ENCODE results near the gene TH.
A peak's percentile ranks its signal among the peaks of the same experiment; 100 is the strongest.

TH gene

DNA sequence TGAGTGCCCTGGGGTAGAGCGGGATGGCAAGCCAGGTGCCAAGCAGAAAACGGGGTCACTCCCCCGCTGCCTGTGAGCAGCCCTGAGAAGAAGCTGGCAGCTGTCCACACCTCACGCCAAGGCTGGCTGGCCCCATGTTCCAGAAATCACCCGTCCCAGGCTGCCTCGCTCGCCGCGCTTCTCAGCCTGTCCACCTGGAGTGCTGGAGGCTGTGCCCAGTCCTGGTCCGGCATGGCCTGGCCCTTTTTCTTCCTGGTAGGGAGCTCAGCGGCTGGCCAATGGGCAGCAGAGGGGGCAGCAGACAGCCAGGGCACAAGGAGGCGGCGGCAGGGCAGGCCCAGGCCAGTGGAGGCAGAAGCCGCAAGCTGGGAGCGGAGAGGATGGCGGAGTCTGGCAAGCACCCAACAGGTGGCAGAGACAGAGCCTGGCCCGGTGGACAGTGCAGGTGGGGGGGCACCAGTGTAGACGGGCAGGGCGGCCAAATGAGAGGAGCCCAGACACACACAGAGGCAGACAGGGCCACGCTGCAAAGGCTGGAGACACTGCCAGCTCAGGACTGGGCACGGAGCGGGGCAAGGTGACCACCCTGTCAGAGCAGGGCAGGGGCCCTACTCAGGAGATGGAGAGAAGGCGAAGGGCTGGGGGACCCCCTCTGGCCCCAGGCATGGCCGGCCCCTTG is 37.2 kb upstream of the TH start:
- DNase-seq (ENCODE audit: low read depth) = no peak

DNA sequence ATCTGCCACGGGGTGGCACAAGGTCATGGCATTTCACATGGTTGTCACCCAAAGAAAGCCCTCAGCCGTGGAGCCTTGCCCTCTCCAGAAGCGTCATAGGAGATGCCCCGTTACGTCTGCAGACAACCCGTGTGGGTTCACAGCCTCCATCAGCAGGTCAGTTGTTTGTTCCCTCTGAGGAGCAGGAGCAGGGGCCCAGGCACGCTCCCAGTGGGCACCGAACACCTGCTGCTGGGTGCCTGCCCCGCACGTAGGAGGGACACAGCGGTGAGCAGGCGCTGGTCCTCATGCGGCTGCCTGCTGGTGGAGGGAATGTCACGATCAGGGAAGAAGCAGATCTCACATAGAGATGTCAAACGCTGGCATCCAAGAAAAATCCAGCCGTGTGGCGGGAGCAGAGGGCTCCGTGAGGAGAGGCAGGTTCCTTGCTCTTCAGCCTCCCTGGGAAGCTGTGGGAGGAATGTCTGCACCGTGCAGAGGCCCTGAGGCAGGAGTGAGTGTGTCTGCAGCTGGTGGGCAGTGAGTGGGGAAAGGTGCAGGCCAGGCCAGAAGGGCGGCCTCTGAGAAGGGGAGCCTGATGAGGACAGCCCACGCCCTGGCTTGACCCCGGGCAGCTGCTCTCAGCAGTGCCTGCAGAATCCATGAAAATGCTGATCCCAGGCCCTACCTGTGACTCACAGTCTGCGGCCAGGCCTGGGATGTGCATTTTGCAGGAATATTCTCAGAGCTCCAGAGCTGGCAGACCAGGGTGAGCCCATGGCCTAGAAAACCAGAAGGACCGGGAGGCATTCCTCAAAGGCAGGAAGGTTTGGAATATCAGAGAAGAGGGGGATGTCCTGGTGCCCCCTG is 36.4 kb upstream of the TH start:
- no peak for DNase-seq (ENCODE audit: low read depth)

DNA sequence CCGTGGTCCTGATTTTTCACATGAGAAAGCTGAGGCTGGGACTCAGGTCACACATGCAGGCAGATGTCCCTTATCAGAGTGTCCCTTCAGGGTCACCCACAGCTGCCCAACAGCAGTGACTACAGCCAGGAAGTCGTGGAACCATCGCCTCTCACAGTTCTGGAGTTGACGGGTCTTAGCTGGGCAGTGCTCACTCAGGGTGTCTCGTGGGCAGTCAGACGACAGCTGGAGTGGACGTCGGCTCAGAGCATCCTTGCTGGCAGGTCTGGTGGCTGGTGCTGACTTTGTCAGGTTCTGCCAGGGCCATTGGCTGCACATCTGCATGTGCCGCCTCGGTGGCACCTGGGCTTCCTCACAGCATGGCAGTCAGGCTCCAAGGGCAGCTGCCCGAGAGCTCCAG is 35.6 kb upstream of the TH start:
- DNase-seq (ENCODE audit: low read depth) = no peak

DNA sequence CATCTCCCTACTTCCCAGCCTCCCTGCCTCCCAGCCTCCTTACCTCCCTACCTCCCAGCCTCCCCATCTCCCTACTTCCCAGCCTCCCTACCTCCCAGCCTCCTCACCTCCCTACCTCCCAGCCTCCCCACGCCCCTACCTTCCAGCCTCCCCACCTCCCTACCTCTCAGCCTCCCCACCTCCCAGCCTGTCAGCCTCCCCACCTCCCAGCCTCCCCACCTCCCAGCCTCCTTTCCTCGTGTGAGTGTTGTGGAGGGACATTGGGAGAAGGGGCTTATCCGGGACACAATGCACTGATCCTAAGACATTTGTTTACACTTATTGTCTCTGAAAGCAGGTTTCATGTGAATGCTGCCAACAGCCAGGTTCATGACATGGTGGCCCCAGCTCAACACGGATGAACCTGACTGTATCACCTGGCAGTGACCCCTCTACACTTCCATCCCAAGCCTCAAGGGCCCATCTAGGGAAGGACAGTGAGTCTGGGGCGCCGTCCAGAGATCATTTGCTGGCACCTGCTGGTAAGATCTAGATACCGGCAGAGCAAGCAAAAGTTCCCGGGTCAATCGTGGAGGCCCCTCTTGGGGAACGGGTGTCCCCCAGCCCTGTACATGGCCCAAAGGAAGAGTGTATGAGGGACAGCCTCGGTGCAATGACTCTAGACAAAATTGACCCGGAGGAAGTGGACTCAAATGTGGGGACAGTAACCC is 34.5 kb upstream of the TH start:
- no peak for DNase-seq (ENCODE audit: low read depth)

DNA sequence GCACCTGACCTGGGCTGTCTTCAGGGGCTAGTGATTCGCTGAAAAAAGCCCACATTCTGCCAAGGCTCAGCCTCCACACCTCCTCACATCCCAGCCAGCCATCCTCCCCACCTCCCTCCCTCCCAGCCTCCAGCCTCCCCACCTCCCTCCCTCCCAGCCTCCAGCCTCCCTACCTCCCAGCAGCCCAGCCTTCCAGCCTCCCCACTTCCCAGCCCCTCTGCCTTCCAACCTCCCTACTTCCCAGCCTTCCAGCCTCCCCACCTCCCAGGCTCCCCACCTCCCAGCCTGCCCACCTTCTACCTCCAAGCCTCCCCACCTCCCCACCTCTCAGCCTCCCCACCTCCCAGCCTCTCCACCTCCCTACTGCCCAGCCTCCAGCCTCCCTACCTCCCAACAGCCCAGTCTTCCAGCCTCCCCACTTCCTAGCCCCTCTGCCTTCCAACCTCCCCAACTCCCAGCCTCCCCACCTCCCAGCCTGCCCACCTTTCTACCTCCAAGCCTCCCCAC is 33.7 kb upstream of the TH start:
- DNase-seq (ENCODE audit: low read depth) = no peak

DNA sequence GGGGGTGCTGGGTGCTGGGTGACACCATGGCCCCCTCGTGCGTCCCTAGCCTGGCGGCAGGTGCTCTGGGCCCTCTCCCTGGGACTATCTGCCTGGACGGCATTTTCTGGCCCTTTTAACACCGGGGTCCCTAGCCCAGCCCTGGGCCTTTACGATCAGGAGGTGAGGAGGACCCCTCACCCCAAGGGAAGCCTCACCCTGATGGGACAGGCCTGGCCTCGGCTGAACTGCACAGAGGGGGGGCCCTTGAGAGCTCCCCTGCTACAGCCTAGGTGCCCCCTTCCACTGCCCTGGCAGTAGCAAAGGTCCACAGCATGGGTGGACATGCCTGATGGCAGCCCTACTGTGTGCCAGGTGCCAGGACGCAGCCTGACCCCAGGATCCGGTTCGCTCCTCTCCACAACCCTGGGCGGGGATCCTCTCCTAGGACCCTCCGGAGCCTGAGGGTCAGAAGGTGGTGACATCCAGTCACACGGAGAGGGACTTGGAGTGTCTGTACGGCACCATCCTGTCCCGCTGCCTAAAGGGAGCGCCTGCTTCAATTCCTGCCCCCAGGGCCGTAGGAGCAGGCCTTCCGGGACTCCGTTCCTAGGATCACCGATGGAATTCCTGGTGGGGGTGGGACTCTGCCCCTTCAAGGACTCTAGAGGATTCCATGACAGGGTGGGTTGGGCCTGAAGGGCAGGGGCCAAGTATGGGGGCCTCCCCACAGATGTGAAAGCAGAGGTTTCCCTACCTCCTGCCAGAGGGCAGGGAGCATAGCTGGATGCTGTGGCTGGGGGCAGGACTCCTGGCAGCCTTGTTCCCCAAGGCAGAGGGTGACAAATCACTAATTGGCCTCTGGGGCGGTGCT is 33.0 kb upstream of the TH start:
- DNase-seq (ENCODE audit: low read depth) = no peak

DNA sequence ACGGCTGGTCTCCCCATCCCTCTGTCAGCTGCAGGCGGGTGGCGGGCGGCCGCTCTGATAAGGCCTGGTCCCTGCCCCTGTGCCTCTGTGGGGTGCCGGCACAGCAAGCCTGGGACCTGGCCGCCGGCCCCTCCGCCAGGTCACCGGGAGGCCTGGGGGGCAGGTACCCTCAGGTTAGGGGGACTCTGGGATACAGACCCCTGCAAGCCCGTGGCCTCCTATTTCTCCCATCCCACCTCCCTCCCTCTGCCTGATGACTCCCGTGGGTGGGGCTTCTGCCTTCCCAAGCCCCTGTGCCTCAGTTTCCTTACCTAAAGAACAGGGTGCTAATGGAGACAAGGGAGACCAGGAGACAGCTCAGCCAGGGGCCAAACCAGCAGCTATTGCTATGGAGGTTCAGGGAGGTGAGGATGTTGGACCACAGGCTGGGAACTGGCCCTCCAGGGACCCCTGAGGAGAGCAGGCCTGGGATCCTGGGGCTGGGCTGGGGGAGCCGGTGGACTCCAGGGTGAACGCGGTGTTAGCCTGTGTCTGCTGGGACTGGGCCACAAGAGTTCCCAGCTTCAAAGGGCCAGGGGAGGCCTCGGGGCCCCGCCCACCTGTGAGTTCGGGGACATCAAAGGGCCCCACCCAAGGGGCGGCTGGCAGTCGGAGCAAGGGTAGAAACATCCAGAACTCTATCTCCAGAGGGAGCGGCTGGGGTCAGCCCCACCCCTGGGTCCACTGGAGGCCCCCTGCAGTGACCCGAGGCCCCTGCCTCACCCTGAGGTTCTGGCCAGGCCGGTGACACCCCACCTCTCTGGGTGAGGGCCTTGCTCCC is 32.0 kb upstream of the TH start:
- DNase-seq (ENCODE audit: low read depth) = no peak

DNA sequence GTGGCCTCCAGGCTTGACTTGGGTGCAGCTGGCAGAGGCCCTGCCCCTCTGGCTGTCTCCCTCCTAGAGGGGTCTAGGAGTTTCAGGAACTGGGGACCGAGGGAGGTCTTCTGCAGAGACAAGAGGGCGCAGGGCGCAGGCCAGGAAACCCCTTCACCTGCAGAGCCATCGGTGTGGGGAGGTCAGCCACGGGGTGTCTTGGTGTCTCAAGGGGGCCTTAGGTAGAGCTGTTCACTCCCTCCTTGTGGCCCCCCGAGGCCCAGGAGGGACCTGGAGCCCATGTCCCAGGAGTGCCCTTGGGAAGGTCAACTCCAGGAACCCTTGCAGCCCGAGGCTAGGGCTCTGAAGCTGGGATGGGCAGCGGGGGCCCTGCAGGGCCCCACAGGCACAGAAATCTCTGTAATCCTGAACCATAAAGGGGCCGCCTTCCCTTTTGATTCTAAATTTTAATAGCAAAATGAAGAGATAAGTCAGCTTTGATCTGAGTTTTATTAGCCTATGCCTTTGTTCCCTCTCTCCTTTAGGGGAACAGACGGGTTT is 31.4 kb upstream of the TH start:
- no peak for DNase-seq (ENCODE audit: low read depth)

DNA sequence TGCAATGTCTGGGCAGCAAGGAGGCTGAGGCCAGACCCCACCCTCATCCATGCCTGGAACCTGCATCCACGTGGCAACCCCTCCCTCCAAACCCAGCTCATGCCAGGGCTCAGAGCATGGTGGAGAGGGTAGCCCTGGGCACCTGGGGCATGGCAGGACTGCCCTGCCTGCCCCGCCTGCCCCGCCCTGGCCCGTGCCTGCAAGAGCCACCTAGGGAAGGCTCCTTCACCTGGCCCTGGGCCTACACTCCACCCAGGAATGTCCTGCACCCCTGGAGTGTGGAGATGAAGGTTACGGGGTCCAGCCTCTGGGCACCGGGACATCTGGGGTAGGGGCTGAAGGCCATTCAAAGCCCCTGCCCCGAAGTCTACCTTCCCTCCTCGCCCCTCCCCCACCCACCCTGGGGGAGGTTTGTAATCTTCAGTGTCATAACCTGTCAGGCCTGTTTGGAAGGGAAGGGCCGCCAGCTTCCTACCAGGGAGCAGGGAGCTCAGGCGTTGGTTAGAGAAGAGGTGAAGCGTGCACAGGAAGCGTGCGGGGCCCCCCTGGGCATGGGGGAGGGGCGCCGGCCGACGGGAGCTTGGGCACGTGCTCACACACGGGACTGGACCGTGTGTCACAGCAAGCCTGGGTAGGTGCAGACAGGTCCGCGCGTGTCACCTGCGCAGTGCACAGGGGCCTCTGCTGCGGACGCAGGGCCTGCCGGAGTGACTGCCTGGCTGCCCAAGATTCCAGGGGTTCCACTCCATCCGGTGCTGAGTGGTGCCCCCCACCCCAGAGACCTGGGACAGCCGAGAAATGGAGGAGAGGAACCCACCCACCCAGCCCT is 30.7 kb upstream of the TH start:
- DNase-seq (ENCODE audit: low read depth) = no peak

DNA sequence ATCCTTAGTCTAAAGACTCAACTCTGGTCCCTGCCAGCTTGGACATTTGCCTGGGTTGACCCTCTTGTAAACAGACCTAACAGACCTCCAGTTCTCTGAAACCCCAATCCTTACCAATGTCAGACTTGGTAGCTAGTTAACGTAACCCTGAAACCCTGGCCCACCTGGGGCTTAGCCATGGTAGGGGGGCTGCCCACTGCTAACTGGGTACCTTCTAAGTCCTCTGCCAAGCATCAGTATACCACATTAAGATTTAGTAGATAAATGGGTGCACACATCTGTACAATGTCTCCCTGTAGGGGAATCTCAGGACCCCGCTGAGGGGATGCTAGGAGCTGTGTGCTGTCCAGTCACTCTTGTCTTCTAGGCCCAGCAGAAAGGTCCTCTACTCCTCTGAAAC is 29.9 kb upstream of the TH start:
- DNase-seq (ENCODE audit: low read depth) = no peak

DNA sequence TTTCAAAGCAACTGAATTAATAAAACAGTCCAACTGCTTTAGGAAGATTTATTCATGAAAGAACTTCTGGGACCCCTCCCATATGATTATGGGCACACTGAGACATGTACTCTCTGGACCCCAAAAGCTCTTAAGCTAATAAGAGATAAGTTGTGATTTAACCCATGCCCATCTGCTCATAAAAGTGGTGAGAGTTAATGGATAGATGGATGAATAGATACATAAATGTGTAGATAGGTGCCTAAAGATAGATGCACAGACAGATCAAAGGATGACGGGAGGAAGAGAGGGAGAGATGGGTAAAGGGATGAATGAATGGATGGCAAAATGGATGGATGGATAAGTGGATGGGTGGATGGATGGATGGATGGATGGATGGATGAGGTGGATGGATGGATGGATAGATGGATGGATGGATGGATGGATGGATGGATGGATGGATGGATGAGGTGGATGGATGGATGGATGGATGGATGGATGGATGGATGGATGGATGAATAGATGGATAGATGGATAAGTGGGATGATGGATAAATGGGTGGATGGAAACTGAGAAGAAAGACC is 29.4 kb upstream of the TH start:
- no peak for DNase-seq (ENCODE audit: low read depth)

DNA sequence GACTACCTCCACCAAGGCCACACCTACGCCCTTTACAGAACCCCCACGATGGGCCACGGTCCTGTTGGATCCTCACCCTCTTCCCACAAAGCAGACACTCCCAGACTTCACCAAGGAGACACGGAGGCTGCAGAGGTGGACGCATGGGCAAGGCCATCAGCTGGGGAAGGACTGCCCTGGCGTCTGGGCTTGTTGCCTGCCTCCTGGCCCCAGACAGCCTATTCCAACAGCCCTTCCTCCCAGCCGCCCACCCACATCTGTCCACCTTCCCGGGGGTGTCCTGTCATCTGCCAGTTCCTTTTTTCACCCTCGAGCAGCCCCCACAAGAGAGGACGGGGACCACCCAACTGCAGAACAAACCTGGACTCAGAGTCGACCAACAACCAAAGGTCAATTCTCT is 28.9 kb upstream of the TH start:
- DNase-seq (ENCODE audit: low read depth) = no peak

DNA sequence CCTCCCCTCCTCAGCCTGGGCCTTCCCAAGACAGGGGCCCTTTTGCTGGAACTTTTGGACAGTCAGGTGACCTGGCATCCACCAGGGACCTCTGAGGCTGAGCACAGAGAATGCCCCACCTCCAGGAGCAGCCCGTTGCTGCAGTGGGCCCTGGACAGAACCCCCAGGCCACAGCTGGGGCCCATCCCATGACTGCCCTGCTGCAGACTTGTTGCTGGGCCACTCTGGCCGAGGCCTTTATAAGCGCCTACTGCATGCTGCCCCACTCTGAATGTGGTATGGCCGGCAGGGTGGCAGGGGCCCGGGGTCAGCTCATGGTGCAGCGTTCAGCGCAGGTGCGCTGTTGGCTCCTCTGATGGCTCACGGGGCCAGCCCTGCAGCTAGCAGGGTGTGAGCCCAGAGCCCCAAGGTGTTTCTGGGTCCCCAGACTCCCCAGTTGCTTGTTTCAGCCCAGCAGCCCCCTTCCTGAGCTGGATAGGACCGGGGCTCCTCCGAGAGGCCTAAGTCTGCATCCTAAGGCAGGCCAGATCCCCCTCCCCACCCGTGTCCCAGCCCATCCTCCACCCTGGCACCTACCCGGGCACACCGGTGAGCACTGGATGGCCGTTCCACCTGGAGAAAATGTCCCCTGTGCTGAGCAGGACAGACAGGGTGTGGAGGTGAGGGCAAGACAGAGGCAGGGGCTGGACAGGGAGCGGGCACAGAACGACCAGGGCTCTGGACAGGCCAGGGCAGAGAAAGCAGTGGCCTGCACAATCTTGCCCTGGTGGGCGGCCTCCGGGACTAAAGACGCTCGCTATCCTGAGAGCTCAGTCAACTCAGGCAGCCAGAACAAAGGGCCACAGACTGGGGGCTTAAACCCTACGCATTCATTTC is 28.1 kb upstream of the TH start:
- no peak for DNase-seq (ENCODE audit: low read depth)

DNA sequence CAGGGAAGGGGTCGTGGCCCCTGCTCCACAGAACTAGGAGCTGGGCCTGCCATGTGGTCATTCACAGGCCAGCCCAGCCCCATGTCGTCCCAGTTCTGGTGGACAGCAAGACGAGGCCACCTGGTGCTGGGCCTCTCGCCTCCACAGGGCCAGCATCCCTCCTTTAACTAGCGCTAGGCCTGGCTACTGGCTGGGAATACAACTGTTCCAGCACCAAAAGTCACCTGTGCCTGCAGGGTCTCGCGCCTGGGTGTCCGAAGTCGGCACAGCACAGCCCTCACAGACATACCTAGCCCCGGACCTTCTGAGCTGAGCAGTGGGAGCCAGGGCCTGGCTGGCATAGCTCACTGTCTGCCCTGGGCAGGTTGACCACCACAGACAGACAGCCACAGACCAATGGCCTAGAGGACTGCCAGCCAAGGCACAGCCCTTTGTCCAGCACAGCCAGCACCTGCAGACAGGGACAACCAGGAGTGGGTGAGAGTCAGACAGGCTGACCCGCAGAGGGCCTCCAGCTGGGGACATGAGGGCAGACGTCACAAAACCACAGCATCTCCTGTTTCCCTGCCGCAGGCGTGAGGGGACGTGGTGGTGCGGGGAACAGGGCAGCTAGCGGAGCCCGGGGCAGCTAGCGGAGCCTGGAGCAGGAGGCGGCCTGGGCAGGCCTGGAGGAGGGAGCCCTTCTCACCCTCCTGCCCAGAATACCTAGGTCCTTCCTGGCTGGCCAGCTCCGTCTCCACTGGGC is 27.2 kb upstream of the TH start:
- no peak for DNase-seq (ENCODE audit: low read depth)

DNA sequence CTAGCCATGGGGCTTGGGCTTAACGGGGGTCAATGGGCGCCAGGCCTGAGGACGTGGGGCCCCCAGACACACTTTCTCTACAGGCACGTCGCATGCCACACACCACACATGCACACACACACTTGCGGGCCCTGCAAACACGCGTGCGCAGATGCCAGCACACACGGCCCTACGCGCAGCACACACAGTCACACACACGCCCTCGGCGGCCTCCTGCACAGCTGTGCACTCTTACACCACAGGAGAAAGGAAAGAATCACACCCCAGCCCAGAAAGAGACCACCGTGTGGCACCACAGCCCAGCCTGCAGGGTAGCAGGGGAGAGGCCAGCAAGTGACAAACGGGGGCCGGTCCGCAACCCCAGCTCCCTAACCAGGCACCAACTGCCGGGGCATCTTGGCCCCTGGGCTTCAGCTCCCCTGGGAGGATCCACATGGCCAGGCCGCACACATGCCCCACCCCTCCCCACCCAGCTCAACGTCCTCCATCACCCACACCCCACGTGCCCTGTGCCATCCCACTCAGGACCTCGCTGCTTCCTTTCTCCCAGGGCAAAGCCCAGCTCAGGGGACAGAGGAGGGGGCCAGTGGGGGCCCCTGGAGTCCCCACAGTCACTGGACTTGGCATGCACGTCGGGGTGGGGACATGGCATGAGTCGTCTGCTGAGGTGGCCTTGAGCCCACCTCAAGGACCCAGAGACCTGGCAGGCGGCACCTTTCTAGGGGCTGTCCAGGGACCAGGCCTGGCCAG is 26.3 kb upstream of the TH start:
- DNase-seq (ENCODE audit: low read depth) = no peak

DNA sequence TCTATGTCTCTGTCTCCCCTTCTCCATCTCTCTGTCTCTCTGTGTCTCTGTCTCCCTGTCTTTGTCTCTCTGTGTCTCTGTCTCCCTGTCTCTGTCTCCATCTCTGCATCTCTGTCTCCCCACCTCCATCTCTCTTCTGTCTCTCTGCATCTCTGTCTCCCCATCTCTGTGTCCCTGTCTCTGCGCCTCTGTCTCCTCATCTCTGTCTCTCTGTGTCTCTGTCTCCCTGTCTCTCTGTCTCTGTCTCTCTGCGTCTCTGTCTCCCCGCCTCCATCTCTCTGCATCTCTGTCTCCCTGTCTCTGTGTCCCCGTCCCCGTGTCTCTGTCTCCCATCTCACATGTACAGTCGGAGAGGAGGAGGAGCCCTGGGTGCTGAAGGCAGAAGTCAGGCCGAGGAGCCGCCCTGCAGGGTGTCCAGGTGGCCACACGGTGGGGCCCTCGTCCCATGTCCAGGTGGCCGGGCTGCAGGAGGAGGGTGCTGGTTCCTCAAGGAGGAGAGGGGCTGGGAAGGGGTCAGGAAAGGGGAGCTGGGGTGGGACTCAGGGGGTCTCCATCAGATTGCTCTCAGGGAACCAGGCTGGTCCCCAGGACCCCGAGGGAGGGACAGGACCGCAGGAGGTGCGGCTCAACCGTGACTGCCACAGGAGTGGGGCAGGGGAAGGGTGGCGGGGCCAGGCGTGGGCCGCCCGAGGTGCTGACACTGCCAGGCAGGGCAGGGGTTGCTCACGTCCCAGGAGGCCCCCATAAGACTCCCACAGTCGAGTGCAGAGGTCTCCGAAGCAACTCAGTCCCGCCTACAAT is 25.6 kb upstream of the TH start:
- DNase-seq (ENCODE audit: low read depth) = peak; percentile 63

Data from stimulated activated CD8-positive, alpha-beta memory T cell treated with anti-CD3 and anti-CD28 coated beads, Interleukin-4, amount 100 ng/mL, for 24 hours (primary cell).